DOHH2 (cell line): ENCODE measurements around the gene NUDT8.

Source experiments
- CTCF ChIP-seq: fragments of 200-600 bp; sonication (generic); IDR thresholded peaks from one replicate; pipeline ENCODE4 v1.5.1; 2014; ENCODE audit warnings: antibody characterized with exemption, mild to moderate bottlenecking, low read depth, low read length; ENCODE audit not compliant: poor library complexity, severe bottlenecking
- EZH2phosphoT487 ChIP-seq: fragments of 200-600 bp; sonication (generic); IDR thresholded peaks from 2 replicates; pipeline ENCODE4 v1.6.1; 2017; ENCODE audit warnings: borderline replicate concordance, mild to moderate bottlenecking, antibody characterized with exemption, low read length, moderate library complexity, mixed read lengths

GRCh38 chr11:67609316-67609715 is 20.4 kb downstream of the NUDT8 start:
- no peak for TF ChIP-seq CTCF
- no peak for TF ChIP-seq EZH2phosphoT487
